GM19438 (cell line): Measurements from ENCODE around the gene TENM3.
"Not testable (repeated sequence)": the region's sequence is repeated elsewhere in the genome, so short reads cannot be mapped to it uniquely, and the experiment has no call there.

ENCODE experiments used
- ATAC-seq: cut with Tn5 transposase; IDR thresholded peaks from one replicate; pipeline ENCODE4 v1.9.1; 2021; ENCODE audit warnings: low read depth; ENCODE audit not compliant: unreplicated experiment

The TENM3 gene

DNA sequence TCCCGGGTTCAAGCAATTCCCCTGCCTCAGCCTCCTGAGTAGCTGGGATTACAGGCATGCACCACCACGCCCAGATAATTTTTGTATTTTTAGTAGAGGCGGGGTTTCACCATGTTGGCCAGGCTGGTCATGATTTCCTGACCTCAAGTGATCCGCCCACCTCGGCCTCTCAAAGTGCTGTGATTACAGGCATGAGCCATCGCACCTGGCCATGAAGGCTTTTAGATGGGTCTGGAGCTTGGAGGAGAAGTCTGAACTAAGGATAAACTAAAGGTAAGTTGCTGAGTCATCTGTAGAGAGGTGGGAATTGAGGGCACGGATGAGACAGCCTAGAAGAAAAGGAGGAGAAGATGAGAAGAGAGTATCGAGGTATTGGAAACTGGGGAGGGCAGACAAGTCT lies at the start of gene TENM3:
TENM3 (plus strand) TSS at position 199 of the 400 bp plus-strand sequence. CDS start 80,619 bp downstream, outside the sequence.
- not testable (repeated sequence) for ATAC-seq

DNA sequence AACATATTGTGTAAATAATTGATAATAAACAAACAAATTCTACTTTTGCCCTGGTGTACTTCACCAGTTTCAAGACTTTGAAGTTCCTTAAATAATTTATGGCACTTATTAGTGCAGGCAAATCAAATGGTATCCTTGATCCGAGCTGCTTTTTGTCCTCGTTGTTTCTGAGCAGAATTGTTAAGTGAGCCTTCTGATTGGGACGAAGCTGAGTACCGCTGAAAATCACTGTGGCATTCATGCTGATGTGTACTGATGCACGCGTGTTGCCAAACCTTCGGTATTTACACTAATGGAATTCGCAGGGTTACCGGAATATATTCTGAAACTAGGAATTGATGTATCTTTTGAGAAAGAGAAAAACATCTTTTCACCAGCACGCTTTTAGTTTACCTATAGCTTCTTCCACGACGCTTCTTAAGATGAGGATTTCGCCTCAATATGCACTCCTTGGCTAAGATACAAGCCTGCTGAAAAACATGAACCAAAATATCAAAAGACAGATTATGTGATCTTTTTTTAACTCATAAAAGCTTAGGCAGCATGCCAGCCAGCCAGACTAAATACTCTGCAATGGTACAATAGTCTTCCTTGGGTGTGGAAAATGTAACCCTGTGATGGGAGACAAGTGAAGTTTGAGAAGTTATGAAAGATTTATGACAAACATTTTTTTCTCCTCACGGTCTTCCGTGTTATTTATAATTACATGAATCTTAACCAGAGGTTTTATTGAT lies 48.9 kb upstream of the TENM3 start:
- ATAC-seq, result no peak

DNA sequence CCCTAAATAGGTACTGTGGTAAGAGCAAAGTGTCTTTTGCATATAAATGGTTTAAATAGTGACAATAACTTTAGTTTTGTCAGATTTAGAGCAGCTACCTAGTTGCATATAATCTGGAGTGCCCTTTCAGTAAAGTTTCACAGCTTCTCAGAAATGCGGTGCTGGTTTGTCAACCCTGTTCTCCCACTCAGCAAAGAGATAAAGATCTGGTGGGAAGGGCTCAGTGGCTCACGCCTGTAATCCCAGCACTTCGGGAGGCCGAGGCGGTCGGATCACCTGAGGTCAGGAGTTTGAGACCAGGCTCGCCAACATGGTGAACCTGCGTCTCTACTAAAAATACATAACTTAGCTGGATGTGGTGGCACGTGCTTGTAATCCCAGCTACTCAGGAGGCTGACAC lies 45.6 kb upstream of the TENM3 start:
- no peak for ATAC-seq

DNA sequence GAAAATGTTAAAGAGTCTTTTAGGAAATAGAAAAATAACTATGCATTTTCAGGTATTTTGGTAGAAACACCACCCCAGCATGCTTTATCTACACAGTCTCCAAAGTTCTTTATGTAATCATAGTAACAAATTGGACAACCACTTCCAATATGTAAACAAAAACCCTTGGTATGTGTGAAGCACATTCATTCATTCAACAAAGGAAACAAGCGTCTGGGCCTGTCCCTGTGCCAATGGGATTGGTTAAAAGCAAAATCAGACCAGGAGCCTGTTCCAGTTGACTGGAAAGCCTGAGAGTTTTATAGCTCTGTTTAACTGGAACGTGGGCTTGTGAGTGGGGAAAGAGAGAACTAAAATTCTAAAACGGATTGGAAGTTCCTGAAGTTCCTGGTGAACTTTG lies 41.3 kb upstream of the TENM3 start:
- no peak for ATAC-seq

DNA sequence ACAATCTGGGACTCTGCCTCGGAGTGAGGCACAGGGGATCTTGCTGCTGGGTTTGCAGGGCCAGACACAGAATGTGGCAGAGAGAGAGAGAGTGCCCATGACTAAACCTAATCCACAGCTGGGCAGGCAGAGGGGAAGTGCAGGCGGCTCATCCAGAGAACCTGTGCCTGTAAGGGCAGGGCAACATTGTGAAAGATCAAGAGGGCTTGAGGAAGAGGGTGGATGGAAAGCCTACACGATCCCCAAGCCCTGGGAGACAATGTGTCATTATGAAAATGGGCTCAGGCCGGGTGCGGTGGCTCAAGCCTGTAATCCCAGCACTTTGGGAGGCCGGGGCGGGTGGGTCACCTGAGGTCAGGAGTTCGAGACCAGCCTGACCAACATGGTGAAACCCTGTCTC lies 40.6 kb upstream of the TENM3 start:
- no peak for ATAC-seq

DNA sequence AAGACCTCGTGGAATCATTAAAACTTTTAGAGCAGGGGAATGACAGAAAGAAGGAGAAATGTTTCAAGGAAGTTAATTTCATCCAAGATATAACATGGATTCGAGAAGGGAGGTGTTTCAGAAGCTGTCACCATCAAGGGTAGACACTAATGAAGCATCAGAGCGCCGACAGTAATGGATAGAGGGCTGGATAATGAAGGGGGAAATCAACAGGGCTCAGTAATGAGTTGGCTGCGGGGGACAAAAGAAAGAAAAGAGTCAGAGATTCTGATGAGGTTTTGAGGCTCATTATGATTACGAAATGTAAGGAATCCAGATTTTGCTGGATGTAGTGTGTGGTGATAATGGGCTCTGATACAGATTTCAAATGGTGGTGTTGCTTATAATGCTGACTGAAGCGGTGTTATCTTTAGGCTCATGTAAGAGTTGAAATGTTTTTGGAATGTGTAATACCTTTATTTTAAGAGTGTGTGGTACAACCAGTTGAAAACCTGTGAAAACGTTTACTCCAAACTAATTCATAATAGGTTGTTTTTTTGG lies 39.3 kb upstream of the TENM3 start:
- ATAC-seq, result no peak

DNA sequence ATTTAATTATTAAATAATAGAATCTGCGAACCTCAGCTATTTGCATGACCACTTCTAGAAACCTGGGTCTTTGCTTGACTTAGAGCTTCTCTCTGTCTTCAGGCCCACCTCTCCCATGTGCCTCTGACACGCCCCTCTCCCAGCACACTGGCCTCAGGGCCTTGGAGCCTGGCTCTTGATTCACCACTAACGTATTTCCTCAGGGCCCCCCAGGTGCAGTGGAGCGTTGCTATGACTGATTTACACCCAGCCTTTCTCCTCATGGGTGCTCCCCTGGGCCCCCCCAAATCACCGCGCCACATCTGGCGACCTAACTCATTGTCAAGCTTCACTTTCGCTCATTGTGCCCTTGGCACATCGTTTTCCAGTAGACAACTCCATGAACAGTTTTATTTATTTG lies 37.9 kb upstream of the TENM3 start:
- ATAC-seq, result no peak

DNA sequence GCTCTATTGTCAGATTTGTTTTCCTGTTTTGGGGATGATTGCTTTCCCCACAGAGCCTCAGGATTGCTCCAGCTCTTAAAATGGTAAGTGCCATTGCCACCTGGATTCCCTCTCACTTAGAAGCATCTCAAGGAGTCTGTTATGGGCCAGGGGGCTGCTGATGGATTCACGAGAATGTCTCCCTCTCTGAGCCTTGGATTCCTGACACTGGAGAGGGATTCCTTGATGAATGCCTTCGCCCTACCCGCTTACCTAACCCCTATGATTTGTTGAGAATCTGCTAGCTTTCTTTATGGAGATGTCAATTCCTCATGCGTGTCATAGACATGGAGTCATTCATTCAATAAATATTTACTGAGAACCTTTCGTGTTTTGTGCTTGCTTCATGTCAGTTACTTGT lies 36.9 kb upstream of the TENM3 start:
- no peak for ATAC-seq

DNA sequence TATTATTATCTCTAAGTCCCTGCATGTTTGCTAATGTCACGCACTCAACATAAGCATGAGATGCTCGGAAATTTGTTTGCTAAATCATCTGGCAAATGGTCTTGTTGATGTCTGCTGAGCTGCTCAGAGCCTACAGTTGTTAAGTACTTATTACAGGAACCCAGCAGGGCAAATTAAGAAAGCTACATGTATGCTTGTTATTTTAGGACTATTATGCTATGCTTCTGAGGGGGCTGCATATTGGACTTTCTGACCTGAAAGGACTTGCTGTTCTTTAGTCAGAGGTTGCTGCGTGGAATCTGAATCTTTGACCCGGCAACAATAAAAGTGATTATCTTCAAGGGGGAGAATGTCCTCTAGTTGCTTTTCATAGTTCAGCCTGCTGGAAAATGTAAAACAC lies 36.3 kb upstream of the TENM3 start:
- no peak for ATAC-seq

DNA sequence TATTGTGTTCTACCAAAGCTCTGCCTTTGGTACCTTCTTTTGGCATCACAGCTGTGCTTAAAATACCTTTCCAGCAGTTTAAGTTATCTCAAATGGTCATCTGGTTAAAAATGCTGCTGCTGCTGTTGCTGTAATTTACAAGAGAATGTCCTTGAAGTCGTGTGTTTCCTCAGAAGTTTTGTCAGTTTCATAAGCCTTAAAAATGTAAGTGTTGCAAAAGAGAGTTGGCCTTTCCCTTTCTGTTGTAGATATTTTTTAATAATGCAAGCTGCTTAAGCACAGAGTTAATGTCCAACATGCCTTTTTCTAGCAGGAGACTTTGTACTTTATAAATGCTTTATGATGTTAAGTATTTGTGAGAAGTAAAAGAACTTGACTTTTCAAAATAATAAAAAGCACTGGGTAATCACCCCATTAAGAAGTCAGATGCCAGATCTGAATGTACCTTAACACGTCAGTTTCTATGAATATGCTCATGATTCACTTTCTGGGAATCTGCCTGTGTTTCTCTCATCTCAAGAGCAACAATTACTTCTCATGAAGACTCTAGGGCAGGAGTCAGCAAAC lies 35.3 kb upstream of the TENM3 start:
- ATAC-seq, result no peak

DNA sequence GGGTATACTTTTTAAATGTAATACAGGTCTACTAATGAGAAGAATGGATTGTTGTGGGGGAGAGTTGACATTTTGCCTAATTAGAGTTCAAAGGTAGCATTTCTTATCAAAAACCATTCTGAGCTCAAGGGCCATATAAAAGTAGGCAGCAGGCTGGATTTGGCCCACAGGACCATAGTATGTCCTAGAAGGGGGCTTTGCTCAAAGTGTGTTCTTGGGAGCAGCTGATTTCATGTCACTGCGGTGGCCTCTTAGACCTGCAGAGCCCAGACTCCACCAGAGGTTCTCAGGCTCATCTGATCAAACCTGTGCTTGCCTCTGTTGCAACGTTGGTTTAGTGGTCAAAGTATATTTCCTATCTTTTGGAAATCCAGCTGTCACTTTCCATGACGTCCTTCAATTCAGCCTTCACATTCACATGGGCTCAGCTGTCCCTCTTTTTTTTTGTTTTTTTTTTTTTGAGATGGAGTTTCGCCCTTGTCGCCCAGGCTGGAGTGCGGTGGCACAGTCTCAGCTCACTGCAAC lies 34.6 kb upstream of the TENM3 start:
- ATAC-seq, result no peak

DNA sequence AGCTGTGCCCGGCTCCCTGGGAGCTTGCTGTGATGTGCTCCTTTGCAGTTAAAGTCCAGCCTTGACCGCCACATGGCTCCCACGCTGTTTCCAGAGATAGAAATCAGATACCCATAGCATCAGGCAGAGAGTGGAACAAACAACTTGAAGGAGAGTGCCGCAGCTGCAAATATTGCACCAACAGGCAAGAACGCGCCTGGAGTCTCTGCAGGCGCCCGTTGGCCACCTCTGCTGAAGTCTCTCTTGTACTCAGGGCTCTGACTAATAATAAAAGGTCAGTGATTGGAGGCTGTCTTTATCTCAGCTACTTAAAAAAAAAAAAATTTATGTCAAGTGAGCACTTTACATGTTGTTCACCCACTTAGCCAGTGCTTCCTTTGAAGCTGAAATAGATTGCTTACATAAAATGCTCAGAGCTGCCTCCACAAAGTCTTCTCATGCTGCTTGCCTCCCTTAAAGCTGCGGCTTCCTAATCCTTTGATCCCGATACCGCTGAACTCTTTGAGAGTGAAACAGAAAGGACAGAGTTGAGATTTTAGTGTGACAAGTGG lies 30.9 kb upstream of the TENM3 start:
- no peak for ATAC-seq

DNA sequence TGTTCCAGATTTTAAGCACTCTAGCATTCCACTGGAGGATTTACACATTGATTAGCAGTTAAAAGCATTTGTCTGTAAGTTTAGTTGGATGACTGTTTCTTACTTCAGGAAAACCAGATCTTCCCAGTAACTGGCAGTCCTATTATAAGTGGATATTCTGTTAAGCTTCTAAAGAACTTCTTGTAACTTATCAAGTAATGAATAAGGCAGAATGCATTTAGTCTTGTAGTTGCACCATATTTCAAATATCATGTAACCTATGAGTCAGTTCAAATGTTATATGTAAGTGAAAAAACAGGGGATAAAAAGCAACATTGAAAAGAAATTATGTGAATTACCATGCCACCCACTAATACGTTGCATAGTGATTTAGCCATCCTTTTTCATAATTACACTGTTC lies 30.2 kb upstream of the TENM3 start:
- no peak for ATAC-seq

DNA sequence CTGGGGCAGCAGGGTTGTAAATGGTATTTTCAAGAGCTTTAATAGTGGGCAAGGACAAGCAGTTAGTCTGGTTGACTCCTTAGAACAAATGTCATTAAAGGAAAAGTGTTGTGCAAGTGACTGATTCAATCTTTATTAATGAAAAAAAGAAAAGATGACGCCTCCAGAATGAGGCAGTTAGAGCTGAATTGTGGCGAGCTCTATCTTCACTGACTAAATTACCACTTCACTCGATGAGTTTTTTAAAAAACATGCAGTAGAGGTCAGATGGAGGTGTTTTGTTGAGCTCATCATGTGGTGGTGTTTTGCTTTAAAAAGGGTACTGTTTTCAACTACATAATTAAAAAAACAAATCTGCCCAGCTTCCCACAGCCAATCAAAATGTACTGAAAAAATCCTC lies 28.1 kb upstream of the TENM3 start:
- no peak for ATAC-seq

DNA sequence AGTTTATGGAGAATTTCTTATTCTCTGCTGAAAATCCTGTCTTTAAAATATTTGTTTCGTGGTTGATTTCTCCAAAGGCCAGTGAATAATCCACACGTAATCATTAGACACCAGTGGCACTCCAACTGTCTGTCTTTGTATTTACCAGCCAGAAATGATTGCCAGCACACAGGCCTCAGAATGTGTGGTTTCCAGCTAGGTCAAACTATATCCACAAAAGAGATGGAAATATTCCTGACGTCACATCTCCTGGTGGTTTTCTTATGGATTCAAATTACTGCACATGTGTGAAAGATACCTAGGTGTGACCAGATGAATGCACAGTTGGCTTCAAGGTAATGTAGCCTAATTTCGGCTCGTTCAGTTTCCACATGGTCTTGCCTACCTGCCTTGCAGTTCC lies 27.2 kb upstream of the TENM3 start:
- no peak for ATAC-seq

DNA sequence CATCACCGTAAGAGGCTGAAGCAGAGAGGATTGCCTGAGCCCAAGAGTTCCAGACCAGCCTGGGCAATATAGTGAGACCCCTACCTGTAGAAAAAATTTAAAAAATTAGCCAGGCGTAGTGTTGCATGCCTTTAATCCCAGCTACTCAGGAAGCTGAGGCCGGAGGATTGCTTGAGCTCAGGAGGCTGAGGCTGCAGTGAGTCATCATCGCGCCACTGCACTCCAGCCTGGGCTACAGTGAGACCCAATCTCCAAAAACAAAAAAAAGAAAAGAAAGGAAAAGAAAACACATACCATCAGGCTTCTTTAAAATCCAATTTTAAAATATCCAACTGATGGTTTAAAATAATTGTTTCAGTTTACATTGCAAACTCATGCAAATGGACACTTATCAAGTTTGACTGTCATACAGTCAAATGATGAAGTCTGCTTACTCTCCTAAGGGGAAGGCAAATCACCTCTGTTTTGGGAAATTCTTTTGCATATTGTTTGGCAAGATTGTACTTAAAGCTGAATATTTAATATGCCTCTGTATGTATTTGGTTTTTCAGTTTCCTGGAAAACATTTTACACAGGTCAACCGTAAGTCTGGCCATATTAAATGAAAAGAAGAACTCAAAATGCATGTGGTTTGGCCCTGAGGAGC lies 23.7 kb upstream of the TENM3 start:
- no peak for ATAC-seq

DNA sequence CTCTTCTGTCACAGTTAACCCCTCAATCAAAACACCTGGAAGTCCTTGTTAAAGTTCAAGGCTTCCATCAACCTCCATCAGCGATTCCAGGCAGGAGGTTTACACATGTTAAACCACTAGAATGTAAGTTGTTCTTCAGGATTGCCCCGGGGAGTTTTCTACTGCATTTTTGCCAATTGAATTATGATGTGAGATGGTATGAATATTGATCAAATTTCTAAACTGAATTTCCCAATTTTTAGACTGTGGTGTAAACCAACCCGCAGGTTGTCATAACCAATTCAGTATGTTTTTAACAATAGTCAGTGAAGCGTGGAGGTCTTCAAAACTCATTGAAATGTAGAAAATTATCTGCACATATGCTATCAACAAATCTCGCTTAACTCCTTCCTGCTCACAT lies 21.2 kb upstream of the TENM3 start:
- ATAC-seq, result no peak

DNA sequence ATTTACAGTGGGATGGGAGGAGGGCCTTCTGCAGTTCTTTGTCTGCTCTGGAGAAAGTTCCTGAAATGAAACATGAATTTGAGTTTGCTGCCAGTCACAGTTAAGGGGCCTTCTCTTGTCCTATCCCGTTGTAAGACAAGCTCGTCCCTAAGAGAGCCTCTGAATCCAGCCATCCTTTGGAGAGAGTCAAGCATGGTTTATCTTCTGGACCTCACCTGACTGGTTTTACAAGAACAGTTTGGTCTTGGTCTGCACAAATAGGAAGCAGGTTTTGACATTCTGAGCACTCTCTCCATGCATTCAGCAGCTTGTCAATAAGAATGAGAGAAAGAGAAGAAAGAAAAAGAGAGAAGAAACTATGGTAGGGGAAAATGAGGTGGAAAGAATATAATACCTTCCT lies 20.4 kb upstream of the TENM3 start:
- ATAC-seq, result no peak

DNA sequence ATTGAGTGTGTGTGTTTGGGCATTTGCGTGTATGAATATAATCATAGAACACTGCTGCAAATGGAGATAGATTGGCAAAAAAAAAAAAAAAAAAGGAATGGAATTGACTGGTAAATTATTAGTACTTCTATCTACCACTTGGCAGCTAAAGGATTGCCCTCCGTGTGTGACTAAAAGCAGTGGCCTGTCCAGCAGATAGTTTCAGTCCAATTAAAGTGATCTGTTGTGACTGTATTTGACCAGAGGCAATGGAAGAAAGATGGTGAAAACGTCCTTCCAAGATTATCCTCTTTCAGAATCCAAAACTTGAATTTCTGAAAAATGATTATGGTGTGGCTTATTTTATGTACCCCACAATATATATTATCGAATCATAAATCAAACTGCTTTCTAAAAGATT lies 19.5 kb upstream of the TENM3 start:
- ATAC-seq, result no peak

DNA sequence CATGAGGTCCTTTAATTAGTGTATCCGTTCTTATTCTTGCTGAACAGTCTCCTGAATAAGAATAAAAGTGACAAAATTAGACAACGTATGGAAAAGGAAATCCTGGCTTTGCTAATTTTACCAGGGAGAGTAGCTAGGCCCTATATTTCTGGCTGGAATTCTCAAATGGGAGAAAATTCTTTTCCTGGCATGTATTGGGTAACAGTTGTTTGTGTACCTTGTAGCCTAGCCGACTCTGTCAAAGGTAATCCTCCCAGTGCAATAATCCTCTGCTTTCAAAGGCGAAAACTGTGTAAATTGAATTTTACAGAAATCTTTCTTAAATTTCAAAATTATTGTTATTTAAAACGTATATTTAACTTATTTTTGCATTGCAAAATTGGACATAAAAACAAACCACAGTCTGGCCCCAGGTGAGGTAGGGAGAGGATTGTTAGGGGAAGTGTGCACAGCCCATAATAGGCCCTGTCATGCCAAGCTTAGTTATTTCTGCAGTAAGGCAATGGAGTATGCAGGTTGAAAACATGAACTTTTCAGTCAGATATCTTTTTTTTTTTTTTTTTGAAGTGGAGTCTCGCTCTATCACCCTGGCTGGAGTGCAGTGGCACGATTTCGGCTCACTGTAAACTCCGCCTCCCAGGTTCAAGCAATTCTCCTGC lies 18.9 kb upstream of the TENM3 start:
- ATAC-seq, result no peak
